HG02885 (cell line): Measurements from ENCODE around the gene FHOD1.
A peak's percentile ranks its signal among the peaks of the same experiment; 100 is the strongest.

Experiments
- ATAC-seq: cut with Tn5 transposase; IDR thresholded peaks from one replicate; pipeline ENCODE4 v1.9.1; 2021; ENCODE audit warnings: mild to moderate bottlenecking; ENCODE audit not compliant: unreplicated experiment, poor library complexity

The FHOD1 gene

DNA sequence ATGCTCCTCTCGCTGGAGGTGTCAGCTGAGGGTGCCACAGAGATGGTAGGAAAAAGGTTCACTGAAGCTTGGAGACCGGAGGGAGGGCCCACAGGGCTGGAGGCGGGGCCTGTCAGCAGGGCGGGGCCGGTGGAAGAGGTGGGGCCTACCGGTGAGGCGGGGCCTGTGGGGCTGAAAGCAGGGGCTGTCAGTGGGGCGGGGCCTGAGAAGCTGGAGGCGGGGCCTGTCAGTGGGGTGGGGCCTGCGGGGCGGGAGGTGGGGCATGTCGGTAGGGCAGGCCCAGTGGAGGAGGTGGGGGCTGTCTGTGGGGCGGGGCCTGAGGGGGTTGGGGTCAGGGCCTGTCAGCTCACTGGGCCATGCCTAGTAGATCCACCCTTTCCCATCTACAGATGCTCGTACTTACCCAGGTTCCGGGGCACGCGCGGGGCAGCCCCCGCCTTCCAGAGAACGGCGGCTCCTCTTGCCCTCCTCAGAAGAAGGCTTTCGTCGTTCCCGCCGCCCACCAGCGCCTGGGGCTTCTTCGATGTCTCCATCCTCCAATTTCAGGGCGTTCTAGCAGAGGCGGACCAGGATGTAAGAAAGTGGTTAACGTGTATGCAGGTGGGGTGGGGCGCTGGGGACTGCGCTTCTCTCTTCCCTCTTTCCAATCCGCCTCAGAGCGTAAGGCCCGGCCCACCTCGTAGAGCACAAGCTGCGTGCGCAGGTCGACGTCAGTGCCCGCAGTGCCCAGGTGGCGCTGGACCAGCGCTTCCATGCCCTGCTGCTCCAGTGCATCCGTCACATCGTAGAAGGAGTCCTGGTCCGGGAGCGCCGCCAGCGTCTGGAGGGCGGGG, 10.5 kb downstream of the FHOD1 start:
- ATAC-seq = no peak

DNA sequence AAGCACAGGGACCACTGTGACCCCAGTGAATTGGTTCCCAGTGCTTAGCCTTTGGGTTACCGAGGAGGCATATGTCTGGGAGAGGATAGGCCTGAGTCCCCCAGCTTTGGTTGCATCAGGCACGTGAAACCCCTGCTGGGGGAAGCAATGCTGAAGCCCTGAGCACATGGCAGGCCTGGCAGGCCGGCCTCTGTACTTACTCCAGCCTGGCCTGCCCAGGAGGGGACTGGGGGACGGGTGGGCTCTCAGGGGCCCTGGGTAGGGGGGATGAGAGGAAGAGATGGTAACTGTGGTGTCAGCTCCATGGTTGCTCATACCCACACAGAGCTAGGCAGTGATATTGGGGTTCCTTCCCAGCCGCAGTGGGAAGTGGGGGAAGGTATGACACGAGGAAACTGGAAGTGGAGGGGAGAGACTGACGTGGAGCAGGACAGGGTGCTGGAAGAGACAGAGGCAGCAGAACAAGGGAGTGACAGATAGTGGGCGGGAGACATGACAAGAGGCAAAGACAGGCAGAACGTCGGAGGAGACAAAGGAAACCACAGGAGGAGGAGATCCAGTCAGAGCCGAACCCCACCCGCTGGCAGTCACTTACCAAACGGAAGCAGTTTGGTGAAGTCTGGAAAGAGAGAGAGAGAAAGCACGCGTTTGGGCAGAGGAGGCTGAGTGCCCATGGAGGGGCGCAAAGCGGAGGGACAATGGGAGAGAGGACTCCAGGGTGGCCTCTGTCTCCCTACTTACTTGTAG, 11.3 kb downstream of the FHOD1 start:
- no peak for ATAC-seq

DNA sequence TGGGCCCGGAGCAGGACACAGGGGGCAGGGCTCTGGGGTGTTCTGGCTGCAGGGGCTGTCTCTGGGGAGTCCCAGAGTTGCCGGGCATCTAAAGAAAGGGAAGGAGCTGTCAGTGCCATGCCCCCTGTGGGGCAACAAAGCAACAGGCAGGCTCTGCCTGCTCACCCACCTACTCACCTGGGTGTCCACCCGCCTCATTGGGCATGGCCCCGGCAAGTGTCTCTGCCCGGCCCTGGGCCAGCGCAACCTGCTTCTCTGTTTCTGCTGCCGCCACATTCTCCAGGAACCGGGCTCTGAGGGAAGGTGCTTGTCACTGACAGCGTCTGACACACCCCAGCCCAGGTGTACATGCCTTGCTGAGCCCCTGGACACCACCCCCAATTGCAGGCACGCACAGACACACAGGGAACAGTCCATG, 13.1 kb downstream of the FHOD1 start:
- ATAC-seq = no peak

DNA sequence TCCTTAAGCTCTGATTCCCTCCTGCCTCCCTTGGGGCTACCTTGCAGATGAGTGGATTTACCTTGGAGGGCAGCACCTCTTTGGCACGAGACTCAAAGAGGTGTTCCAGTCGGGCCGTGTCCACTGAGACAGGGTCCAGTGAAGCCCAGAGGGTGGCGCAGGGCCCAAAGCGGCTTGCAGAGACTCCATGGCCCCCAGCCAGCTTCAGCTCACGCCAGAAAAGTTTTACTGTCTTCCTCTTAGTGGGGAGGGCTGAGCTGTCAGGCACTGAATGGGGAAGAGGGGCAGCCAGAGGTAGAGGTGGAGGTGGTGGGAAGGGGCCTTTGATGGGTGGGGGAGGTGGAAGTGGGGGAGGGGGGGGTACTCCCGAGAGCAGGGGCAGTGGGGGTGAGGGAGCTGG, 13.7 kb downstream of the FHOD1 start:
- no peak for ATAC-seq

DNA sequence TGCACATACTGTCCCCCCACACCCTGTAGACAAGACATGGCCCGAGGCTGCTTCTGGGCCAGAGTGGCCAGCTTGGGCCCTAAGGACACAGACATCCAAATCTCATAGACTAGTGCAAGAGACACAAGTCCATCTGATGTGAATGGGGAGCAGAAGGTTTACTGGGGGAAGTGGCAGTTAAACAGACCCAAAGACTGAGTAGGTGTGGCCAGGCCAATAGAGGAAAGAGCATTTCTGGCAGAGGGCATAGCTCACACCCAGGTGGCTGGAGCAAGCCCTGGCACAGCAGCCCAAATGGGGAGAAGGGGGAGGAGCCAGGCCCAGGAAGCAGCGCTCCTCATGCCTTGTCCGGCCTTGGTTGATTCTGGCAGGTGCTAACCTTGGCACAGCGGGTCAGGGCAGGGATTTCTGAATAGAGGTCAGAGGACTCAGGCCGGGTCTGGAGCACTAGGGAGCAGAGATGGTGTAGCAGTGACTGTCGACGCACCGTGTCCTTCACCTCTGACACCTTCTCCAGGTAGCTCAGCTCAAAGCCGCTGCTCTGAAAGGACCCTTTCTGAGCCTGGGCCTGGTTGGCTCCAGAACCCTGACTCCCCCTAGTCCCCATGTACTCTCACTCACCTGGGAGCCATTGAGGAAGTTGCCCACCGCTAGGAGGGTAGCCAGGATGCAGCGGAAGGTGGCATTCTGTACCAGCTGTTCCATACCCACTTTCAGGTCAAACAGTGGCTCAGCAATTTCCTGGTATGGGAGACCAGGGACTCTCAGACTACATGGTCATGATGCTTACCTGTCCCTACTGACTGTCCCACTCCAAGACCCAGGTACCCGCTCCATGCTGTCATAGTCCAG, 16.2 kb downstream of the FHOD1 start:
- no peak for ATAC-seq

DNA sequence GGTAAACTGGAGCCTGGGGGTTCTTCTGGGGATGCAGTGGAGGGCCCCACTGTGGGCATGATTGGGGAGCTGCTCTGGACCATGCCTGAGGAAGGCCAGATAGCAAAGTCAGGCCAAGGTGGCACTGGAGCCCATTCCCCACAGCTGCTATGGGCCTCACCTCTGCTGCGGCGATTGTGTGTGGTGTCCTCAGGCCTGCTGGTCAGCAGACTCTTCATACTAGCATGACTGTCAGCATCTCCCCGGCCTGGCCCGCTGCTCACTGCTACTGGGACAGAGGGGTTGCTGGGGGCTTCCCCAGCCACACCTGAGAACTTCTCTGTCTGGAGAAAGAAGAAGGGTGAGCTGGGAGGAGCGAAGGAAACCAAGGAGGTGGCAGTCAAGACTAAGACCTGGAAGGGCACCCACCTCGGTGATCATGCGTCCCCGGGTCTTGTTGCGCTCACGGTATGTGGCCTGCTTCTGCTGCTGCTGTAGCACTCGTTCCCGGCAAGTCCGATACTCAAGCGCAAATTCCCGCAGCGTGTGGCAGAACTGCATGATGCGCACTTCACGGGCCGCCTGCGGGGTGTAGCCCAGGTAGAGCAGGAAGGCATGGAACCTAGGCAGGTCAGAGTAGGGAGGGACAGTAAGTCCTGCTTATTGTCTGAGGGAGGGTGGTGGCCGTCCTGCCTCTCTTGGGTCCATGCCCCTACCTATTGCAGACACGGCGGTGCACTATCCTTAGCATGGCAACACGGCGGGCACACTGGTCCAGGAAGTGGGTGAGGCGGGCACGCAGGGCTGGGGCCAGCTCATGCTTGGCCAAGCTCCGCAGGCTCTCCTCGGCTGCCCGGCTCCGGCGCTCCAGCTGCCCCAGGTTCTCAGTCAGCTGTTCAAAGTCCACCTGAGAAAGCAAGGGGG, 17.1 kb downstream of the FHOD1 start:
- ATAC-seq = no peak

DNA sequence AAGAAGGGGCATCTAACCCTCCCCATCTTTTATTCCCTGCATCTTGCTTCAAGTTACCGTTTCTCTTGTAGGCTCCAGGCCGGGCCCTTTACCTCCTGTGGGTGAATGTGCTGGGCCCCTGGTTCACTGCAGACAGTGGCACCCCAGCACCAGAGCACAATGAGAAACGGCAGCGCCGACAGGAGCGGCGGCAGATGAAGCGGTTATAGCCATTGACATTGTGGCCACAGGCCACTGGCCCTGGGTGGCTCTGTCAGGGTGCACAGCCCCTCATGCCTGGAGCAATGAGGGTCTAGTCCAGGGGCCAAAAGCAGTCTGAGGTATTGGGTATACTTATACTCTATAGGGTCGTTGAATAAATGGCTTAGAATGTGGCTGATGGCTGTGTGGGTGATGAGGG, 18.4 kb downstream of the FHOD1 start:
- no peak for ATAC-seq

DNA sequence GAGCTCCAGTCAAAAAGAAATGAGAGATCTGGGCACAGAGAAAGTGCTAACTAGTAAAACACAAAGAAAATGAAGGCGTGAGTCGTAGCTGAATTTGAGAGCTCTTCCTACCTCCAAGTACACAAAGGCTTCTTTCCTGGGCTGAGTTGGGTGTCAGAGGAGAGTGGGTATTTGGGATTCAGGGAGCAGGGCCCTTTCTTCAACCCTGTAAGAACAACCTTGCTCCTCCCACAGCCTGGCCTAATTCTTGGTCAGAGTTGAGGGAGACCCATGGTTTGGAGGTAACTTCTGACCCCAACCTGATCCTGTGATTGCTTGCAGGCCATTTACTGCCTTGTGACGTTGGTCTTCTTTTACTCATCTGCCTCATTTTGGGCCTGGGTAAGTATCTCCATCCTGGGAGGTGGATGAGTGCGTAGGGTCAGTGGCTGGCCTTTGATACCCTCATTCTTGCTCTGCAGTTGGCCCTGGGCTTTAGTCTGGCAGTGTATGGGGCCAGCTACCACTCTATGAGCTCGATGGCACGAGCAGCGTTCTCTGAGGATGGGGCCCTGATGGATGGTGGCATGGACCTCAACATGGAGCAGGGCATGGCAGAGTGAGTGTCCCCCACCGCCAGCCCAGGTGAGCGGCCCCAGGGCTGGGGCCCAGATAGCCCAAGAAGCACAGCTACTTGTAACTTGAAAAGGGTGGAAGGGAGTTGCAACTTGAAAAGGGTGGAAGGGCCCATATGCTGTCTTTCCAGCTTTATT, 19.1 kb downstream of the FHOD1 start:
- no peak for ATAC-seq

DNA sequence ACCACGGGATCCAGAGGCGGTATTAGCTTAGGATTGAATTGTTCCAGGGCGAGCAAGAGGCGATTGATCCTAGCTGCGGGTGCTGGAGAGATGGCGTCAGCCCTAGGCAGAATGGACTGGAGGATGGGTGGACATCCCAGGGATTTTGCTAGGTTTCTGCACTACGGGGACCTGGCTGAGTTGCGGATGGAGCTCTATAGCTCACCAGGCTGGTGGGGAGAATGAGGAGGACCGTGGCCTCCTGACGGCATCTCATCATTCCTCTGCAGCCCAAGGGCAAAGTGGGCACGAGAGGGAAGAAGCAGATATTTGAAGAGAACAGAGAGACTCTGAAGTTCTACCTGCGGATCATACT, 19.7 kb downstream of the FHOD1 start:
- ATAC-seq = no peak

DNA sequence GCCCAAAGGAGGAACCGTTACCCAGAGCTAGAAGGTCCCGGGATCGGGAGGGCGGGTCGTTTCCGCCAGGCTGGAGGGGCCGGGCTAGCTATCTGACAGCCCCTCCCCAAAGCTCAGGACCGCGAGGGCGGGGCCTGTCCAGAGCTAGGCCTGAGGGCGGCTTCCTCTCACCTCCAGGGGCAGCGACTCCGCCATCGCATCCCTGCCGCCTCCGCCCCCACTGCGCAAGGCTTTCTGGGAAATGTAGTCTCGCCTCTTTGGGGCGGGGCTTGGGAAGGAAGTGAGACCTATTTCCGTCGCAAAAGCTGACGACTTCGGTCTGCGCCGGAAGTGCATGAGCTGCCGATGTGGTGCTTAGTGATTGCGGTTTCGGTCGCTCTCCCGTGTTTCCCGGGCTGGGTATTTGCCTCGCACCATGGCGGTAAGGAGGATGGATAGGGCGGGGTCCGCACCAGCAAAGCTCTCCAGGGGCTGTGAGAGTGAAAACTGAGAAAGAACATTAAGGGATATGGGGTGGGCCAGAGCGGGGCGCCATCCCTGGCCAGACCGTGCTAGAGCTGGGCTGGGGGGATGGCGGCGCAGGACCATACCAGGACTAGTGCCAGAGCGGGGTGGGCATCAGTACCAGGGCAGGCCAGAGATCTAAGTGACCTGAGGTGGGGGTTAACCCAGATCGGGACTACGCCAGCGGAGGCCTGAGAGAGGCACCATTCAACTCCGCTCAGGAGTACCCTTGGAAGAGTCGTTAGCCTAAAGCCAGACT, 20.3 kb downstream of the FHOD1 start, which contains the start of gene TMEM208:
Gene TMEM208 (plus strand): TSS at position 327 of the 763 bp plus-strand sequence. CDS start 89 bp downstream, at position 416.
- ATAC-seq = peak; percentile 95

DNA sequence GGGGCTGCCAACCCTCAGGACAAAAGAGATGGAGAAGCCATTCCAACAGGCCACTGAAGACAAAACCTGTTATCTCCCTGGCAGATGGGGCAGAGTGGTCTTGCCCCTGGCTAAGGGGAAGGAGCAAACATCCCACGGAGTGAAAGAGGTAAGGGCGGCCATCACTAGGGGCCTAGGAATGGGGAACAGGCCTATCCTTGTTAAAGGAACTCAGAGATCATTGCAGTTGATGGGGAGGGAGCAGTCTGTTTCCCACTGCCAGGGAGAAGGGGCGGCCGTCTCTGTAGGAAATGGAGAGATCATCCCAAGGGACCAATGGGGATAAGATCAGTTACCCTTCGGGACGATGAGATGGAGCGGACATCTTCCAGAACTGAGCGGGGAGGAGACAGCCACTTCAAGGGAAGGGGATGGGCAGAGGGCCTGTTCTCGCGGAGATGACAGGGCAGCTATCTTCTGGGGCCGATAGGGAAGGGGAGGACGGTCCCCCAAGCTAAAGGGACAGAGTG, 20.9 kb downstream of the FHOD1 start:
- ATAC-seq = no peak

DNA sequence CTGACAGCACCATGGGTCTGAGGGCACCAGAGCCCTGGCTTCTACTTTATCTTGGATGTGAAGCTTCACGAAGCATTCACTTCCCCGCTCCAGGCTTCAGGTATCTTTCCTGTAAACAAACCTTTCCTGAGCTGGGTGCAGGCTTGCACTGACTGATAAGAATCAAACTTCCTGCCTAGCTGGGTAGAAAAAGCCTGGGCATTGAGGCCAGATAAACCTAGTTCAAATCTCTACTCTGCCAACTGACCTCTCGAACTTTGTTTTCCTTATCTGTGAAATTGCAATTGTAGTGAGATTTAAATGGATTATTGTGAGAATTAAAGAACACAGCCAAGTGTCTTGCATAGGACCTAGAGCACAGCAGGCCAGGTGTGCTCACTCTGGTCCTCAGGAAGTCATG, 23.3 kb downstream of the FHOD1 start:
- ATAC-seq = no peak

DNA sequence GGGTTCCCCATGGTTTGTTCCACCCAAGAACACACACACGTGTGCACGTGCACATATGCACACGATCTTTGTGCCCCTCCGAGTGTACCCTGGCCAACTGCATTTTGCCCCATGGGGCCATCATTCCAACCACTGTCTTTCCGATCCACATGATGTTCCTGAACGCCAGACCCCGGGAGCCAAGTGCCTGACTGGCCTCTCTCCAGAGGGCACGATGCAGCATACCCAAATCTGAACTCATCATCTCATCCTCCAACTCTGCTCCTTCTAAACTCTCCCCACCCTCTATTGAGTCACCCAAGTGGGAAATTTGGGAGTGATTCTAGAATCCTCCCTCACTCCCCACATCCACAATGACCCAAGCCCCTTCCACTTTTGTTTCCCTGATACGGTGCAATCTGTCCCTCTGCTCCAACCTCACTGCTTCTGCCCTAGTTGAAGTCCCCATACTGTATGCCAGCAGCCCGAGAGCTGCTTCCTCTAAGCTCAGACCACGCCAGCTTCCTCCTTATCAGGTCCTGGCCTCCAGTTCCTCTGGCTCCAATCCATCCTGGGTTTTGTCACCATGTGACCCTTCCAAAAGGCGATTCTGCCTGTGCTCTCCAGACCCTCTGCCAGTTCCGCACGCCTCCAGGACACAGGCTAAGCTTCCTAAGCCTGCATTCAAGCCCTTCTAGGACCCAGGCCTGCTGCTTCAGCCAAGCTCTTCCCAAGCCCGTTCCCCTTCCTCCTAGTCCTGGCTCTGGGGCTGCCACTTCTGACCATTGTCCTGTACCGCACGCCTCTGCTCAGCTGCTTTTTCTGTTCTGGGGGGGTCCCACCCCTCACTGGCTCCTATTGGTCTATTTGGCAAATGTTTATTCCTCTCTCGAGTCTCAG, 30.4 kb downstream of the FHOD1 start:
- no peak for ATAC-seq

DNA sequence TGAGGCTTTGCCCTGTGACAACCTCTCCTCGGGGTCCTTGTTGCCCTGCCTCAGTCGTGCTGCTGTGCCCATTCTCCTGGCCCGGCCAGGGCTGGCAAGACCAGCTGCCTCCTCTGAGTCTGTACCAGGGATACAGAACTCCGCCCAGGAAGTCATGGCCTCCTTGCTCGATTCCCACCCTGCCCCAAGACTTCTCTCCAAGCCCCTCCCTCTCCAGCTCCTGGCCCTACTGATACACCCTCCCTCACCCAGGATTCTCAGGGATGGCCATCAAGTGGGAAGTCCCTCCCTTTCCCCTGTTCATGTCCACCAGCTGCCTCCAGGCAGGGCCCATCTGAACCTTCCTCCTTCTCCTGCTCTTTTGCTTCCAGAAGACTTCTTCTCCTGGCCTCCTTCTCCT, 31.6 kb downstream of the FHOD1 start:
- no peak for ATAC-seq

DNA sequence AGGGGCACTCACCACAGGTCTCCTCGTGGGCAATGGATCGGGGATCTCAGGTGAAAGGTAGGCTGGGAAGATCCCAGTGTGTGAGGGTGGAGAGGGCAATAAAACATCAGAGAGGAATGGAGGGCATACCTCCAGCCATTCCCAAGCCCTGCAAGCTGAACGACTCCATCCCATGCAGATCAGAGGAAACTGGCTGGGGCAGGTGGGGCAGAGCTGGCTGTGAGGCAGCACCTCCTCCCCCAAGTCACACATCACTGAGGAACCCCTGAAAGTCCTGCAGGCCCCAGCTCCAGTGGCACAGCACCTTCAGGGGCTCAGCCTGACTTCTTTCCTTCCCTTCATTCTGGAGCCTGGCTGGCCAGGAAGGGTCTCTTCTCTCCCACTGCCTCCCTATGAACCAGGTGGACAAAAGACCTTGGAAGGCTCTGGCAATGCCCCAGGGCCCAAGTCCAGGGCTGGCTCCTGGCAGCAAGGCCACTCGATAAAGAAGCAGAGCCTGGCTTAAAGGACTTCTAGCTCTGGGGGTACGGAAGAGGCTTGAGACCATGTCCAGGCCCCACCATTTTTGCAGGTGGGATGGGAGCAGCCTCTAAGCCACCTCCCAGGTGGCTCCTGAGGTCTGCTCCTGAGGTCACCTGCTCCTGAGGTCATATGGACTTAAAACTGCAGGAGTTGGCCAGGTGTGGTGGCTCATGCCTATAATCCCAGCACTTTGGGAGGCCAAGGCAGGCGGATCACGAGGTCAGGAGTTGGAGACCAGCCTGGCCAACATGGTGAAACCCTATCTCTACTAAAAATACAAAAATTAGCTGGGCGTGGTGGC, 33.9 kb downstream of the FHOD1 start:
- ATAC-seq = no peak

DNA sequence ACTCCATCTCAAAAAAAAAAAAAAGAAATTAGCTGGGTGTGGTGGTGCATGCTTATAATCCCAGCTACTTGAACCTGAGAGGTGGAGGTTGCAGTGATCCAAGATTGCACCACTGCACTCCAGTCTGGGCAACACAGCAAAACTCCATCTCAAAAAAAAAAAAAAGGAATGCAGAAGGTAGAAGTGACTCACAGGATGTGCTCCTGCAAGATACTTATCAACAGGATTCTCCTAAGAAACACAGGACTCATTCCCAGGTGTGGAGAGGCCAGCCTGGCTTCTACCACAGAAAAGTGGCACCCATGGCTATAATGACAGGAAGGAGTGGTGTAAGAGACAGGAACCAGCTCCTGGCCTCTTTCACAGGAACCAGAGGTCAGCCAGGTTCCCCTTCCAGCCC, 34.5 kb downstream of the FHOD1 start:
- ATAC-seq = no peak
